K562 (cell line): ENCODE measurements around the gene GPATCH3. TPM values are rescaled to one million over a fixed set of nuclear protein-coding genes. Genes with fewer than 3 reads are reported as not detected.

Experiments used
- ATAC-seq: fragments of 200-7000 bp; cut with Tn5 transposase; 3 replicates; pipeline ENCODE4 v1.9.1; 2020; ENCODE audit warnings: moderate library complexity
- BruUV-seq: library from RNA; stranded (reverse); fragments of 400-500 nt; replicated peaks from 2 replicates; lab custom pipeline; 2021; lab: Mats Ljungman, UMichigan
- CTCF ChIA-PET: fragments of 300-600 bp; formaldehyde crosslinking; extraction: SDS; loops from one replicate; lab custom pipeline; 2021; ENCODE audit warnings: low intra/inter-chr PET ratio; lab: Yijun Ruan, JAX
- POLR2A ChIA-PET: fragments of 300-600, 350-650 bp; sonication (Branson Sonifier 250); formaldehyde crosslinking; extraction: SDS; loops from one replicate; lab custom pipeline; 2021; ENCODE audit warnings: antibody characterized with exemption, inconsistent platforms; lab: Yijun Ruan, JAX
- DNase-seq, 4 experiments: peaks; one replicate each; pipeline versions ENCODE4 v3.0.0 to v3.0.0-alpha.2; 2011 to 2018; ENCODE audit warnings: low spot score in 3 of 4, mixed read lengths in 3 of 4; ENCODE audit errors: extremely low read depth in 1 of 4
- FAIRE-seq: peaks from 2 replicates; lab custom pipeline; 2011; peaks lifted over from hg19 to GRCh38; lab: Jason Lieb, UNC
- H2AFZ ChIP-seq: 2 replicates; pipeline ENCODE4 v1.6.0; 2011; ENCODE audit warnings: low read depth, low read length, control low read depth, inconsistent platforms
- H3K27ac ChIP-seq: fragments of 200-600 bp; 3 replicates; pipeline ENCODE4 v1.8.0; 2011; ENCODE audit warnings: low read depth, mild to moderate bottlenecking, control low read depth, inconsistent platforms, low read length, moderate library complexity, mixed read lengths; ENCODE audit errors: extremely low read depth
- H3K27me3 ChIP-seq, 2 experiments: fragments of 300-600 bp in 1 of 2; 2 replicates in 1 of 2; 3 replicates in 1 of 2; pipeline versions ENCODE4 v1.6.0 to v1.8.0; 2011; ENCODE audit warnings: inconsistent platforms in 2 of 2, low read length in 2 of 2, mild to moderate bottlenecking in 1 of 2, mixed read lengths in 1 of 2, moderate library complexity in 1 of 2; ENCODE audit not compliant: control insufficient read depth in 2 of 2, insufficient read depth in 2 of 2
- H3K36me3 ChIP-seq: fragments of 300-600 bp; 3 replicates; pipeline ENCODE4 v1.8.0; 2011; ENCODE audit warnings: mild to moderate bottlenecking, low read length, inconsistent platforms; ENCODE audit not compliant: control insufficient read depth, insufficient read depth
- H3K4me1 ChIP-seq, 2 experiments: fragments of 200-600 bp in 1 of 2; replicated peaks in 1 of 2; 2 replicates in 1 of 2; 3 replicates in 1 of 2; pipeline versions ENCODE4 v1.5.1 to v1.8.0; 2011; ENCODE audit warnings: inconsistent platforms in 2 of 2, low read length in 2 of 2, mild to moderate bottlenecking in 1 of 2, mixed read lengths in 1 of 2, moderate library complexity in 1 of 2; ENCODE audit not compliant: control insufficient read depth in 2 of 2, insufficient read depth in 2 of 2
- H3K4me2 ChIP-seq: 2 replicates; pipeline ENCODE4 v1.6.1; 2011; ENCODE audit warnings: low read length, control low read depth, inconsistent platforms, mixed read lengths; ENCODE audit not compliant: insufficient read depth
- H3K4me3 ChIP-seq: fragments of 200-600 bp; sonication (generic), shearing (Covaris generic); 2 replicates; pipeline ENCODE4 v1.5.1; 2016; ENCODE audit warnings: control low read depth, inconsistent platforms
- H3K79me2 ChIP-seq: fragments of 200-600 bp; 3 replicates; pipeline ENCODE4 v1.8.0; 2011; ENCODE audit warnings: low read length, inconsistent platforms; ENCODE audit not compliant: control insufficient read depth, insufficient read depth
- H3K9ac ChIP-seq, 2 experiments: 2 replicates each; pipeline versions ENCODE4 v1.6.0 to v1.6.1; 2011; ENCODE audit warnings: low read depth in 2 of 2, low read length in 2 of 2, control low read depth in 1 of 2, inconsistent platforms in 1 of 2, mild to moderate bottlenecking in 1 of 2, mixed read lengths in 1 of 2; ENCODE audit not compliant: insufficient read depth in 1 of 2
- H3K9me1 ChIP-seq: one replicate; pipeline ENCODE4 v1.6.0; 2011; ENCODE audit warnings: inconsistent platforms, mild to moderate bottlenecking, low read length, moderate library complexity; ENCODE audit not compliant: control insufficient read depth, insufficient read depth
- H3K9me3 ChIP-seq: replicated peaks from 2 replicates; pipeline ENCODE4 v1.5.1; 2011; ENCODE audit warnings: low read depth, low read length, inconsistent platforms; ENCODE audit not compliant: control insufficient read depth, insufficient read depth
- H4K20me1 ChIP-seq: replicated peaks from 2 replicates; pipeline ENCODE4 v1.6.1; 2011; ENCODE audit warnings: low read length, inconsistent platforms, mixed read lengths; ENCODE audit not compliant: control insufficient read depth, insufficient read depth
- BRF1 ChIP-seq: IDR thresholded peaks from 3 replicates; pipeline ENCODE4 v1.6.1; 2011; ENCODE audit warnings: borderline replicate concordance, mild to moderate bottlenecking; ENCODE audit not compliant: insufficient read length; ENCODE audit errors: extremely low read depth
- CHD2 ChIP-seq: IDR thresholded peaks from 2 replicates; pipeline ENCODE4 v1.6.1; 2011; ENCODE audit warnings: low read depth, low read length
- CREB1 ChIP-seq, 2 experiments: sonication (generic) in 1 of 2; formaldehyde crosslinking in 1 of 2; IDR thresholded peaks; 2 replicates each; pipeline versions ENCODE4 v1.6.1 to v1.8.0; 2012 to 2022; ENCODE audit warnings: inconsistent platforms in 1 of 2, mild to moderate bottlenecking in 1 of 2, missing genetic modification reagents in 1 of 2, moderate library complexity in 1 of 2
- ETS1 ChIP-seq: conservative IDR thresholded peaks from 2 replicates; pipeline ENCODE4 v1.6.1; 2011; ENCODE audit warnings: low read depth, mild to moderate bottlenecking, low read length; ENCODE audit not compliant: control insufficient read depth
- GMEB1 ChIP-seq: fragments of 250-450 bp; sonication (Bioruptor Pico); IDR thresholded peaks from 2 replicates; pipeline ENCODE4 v1.4.0; 2020; ENCODE audit warnings: mild to moderate bottlenecking
- IFI16 ChIP-seq: fragments of 250-450 bp; sonication (Bioruptor Pico); IDR thresholded peaks from 2 replicates; pipeline ENCODE4 v2.1.2; 2022; ENCODE audit warnings: mild to moderate bottlenecking, inconsistent platforms
- KLF16 ChIP-seq: IDR thresholded peaks from 2 replicates; pipeline ENCODE4 v1.6.1; 2016; ENCODE audit warnings: antibody characterized with exemption
- POLR2H ChIP-seq: IDR thresholded peaks from 2 replicates; pipeline ENCODE4 v1.6.1; 2016; ENCODE audit warnings: missing genetic modification characterization, low read depth, mild to moderate bottlenecking, control low read depth, missing compliant biosample characterization, moderate library complexity
- SAFB ChIP-seq: fragments of 200-400 bp; formaldehyde crosslinking; IDR thresholded peaks from 2 replicates; pipeline ENCODE4 v1.6.1; 2017; ENCODE audit warnings: low read depth, low read length, borderline replicate concordance
- SREBF2 ChIP-seq: sonication (generic); formaldehyde crosslinking; IDR thresholded peaks from 2 replicates; pipeline ENCODE4 v1.4.0; 2020; ENCODE audit warnings: mild to moderate bottlenecking, missing genetic modification reagents
- STAG1 ChIP-seq: sonication (generic); formaldehyde crosslinking; IDR thresholded peaks from 2 replicates; pipeline ENCODE4 v1.5.0; 2020; ENCODE audit warnings: missing genetic modification reagents, borderline replicate concordance
- TCF15 ChIP-seq: fragments of 250-450 bp; sonication (Bioruptor Pico); IDR thresholded peaks from 2 replicates; pipeline ENCODE4 v1.8.0; 2022; ENCODE audit warnings: moderate library complexity, mild to moderate bottlenecking, inconsistent platforms
- TFE3 ChIP-seq: fragments of 450-650 bp; formaldehyde crosslinking; IDR thresholded peaks from 2 replicates; pipeline ENCODE4 v1.4.0; 2020; ENCODE audit warnings: mild to moderate bottlenecking, mixed read lengths
- XRCC4 ChIP-seq: IDR thresholded peaks from one replicate; pipeline ENCODE4 v1.6.1; 2011; ENCODE audit not compliant: insufficient read depth, insufficient read length; ENCODE audit errors: extremely low read depth
- ZNF41 ChIP-seq: fragments of 250-450 bp; sonication (Bioruptor Pico); conservative IDR thresholded peaks from 2 replicates; pipeline ENCODE4 v1.4.0; 2020; ENCODE audit warnings: mild to moderate bottlenecking
- ZNF512 ChIP-seq: IDR thresholded peaks from 2 replicates; pipeline ENCODE4 v1.6.1; 2016; ENCODE audit warnings: missing genetic modification characterization, missing compliant biosample characterization
- WGBS: fragments of 100-300 bp; shearing (Covaris generic); methylation state at CpG from one replicate; pipeline ENCODE4 v1.1.6; 2016; ENCODE audit warnings: low coverage, mixed read lengths; ENCODE audit not compliant: insufficient coverage; ENCODE audit errors: missing lambda C conversion rate; 5-methylcytosine and 5-hydroxymethylcytosine counted together
- in situ Hi-C: fragments of 300-500 bp; cut with MboI; formaldehyde crosslinking; loops from 4 replicates; pipeline ENCODE4 v1.15.0; 2018; ENCODE audit warnings: inconsistent platforms, mixed read lengths
- intact Hi-C: fragments of 100-400 bp; cut with micrococcal nuclease; formaldehyde crosslinking; loops from 2 replicates; pipeline ENCODE4 v1.14.2; 2022
- polyA plus RNA-seq, 8 experiments: library from polyadenylated mRNA; depleted of rRNA in 4 of 8; stranded (reverse) in 5 of 8; unstranded in 3 of 8; fragments of >200 nt; fragmentation: Nextera tagmentation in 2 of 8; fragmentation: Illumina TruSeq in 1 of 8; extraction: Ambion mirVana in 2 of 8; extraction: Trizol in 1 of 8; gene quantifications; 2 replicates each; pipeline versions ENCODE4 v1.2.1 to v1.2.3, GENCODE V29; 2011 to 2014; ENCODE audit warnings: inconsistent platforms in 1 of 8, missing spikeins in 1 of 8
- total RNA-seq, 7 experiments: library from RNA; depleted of rRNA in 6 of 7; stranded (reverse); fragments of >200 nt in 6 of 7; fragmentation: Illumina TruSeq in 2 of 7; extraction: Trizol in 2 of 7; gene quantifications; 2 replicates each; pipeline versions ENCODE4 v1.2.1 to v1.2.3, GENCODE V29; 2011 to 2021; ENCODE audit warnings: low replicate concordance in 1 of 7

Gene GPATCH3
- total and polyA plus RNA-seq, 9 of the 15 experiments (the other 6 are each of a cell fraction or from before 2014, with no cell fraction given), result 1.6 to 23.0 (median 13.3) TPM

- BruUV-seq, result no TSS peak
- no peak overlapping the region for H3K9ac ChIP-seq
- H3K27me3 ChIP-seq, result no peaks in the 10 kb centered on the region
- FAIRE-seq (no peak), ATAC-seq (no peak), DNase-seq (no peak)
- CTCF ChIA-PET, result interaction anchor here (1.1 to 4.6 kb wide), 3 partner anchors 15 to 47 kb away, joined by 3 to 53 read pairs (median 3); no protein-coding TSS in a partner anchor
- H3K9me3 ChIP-seq, result no peaks in the 10 kb centered on the region
- POLR2A ChIA-PET, result interaction anchor here (1.0 kb wide), 1 partner anchor 12 kb away, joined by 6 read pairs; no protein-coding TSS in a partner anchor
- intact Hi-C loops, result loop anchor here (1.0 kb wide), 1 partner anchor 26 kb away; no protein-coding TSS in a partner anchor
- peaks cover 78% of the 10 kb centered on the region; the same call in 2 of the 3 replicates for H3K36me3 ChIP-seq
- H4K20me1 ChIP-seq, result peaks cover 13% of the 10 kb centered on the region
- in situ Hi-C loops, result no loop called here
- H2AFZ ChIP-seq, result no peak overlapping the region
- WGBS, result 65% methylated on average over 9 of the region's 9 CpGs
- H3K4me2 ChIP-seq, result no peak overlapping the region
- H3K79me2 ChIP-seq, result no peaks in the 10 kb centered on the region
- no peak overlapping the region for H3K27ac ChIP-seq
- peaks cover 0 to 15% of the 10 kb centered on the region in 2 experiments; a peak in 3 of 5 replicates for H3K4me1 ChIP-seq
- peaks cover 8% of the 10 kb centered on the region for H3K9me1 ChIP-seq
- no peak overlapping the region for H3K4me3 ChIP-seq
- TF ChIP-seq IFI16 (no peak), STAG1 (CRISPR knock-in tag) (0 out of 2 replicates have a peak, but pooled peaks have one; percentile 18), CHD2 (no peak), XRCC4 (no peak), ETS1 (no peak), ZNF512 (no peak), ZNF41 (no peak), CREB1 (IDR thresholded peaks at IDR 0.05) (no peak), CREB1 (CRISPR knock-in tag; IDR thresholded peaks at IDR 0.05) (no peak), BRF1 (no peak), TCF15 (CRISPR knock-in tag) (peak; percentile 44; the same call in 1 of the 2 replicates), POLR2H (tag) (no peak), KLF16 (no peak), SAFB (no peak), TFE3 (CRISPR knock-in tag) (peak; percentile 12; the same call in 1 of the 2 replicates), GMEB1 (CRISPR knock-in tag) (no peak), SREBF2 (CRISPR knock-in tag) (no peak)
These were observed 47.6 kb downstream of the GPATCH3 start for GRCh38 chr1:26852701-26853100.
